ENCODE results near the gene PJA1. TPM values are rescaled to one million over a fixed set of nuclear protein-coding genes. Genes with fewer than 3 reads are reported as not detected.

PJA1 gene
- total RNA-seq, 1 experiment from 2014 or later = 13.4 TPM

GRCh38 chrX:69151866-69152284 lies 13.4 kb downstream of the PJA1 start:
- TF ChIP-seq, protein P1, sequence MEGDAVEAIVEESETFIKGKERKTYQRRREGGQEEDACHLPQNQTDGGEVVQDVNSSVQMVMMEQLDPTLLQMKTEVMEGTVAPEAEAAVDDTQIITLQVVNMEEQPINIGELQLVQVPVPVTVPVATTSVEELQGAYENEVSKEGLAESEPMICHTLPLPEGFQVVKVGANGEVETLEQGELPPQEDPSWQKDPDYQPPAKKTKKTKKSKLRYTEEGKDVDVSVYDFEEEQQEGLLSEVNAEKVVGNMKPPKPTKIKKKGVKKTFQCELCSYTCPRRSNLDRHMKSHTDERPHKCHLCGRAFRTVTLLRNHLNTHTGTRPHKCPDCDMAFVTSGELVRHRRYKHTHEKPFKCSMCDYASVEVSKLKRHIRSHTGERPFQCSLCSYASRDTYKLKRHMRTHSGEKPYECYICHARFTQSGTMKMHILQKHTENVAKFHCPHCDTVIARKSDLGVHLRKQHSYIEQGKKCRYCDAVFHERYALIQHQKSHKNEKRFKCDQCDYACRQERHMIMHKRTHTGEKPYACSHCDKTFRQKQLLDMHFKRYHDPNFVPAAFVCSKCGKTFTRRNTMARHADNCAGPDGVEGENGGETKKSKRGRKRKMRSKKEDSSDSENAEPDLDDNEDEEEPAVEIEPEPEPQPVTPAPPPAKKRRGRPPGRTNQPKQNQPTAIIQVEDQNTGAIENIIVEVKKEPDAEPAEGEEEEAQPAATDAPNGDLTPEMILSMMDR (IDR thresholded peaks at IDR 0.05; ENCODE audit: insufficient read depth in 1 of 2, low read depth in 1 of 2, low read length in 1 of 2, severe bottlenecking in 1 of 2, unreplicated experiment in 1 of 2) = no peak
- Histone ChIP-seq H3K27me3 (replicated peaks; ENCODE audit: control insufficient read depth, insufficient read depth, low read length) (no peaks in the 10 kb centered on the region), H3K9me3 (no peaks in the 10 kb centered on the region), H3K4me1 (no peaks in the 10 kb centered on the region), H3K36me3 (ENCODE audit: control insufficient read depth, insufficient read depth, low read length) (no peaks in the 10 kb centered on the region), H3K4me3 (ENCODE audit: low read depth, low read length) (no peak overlapping the region)
- Mint-ChIP-seq H3K4me1 (ENCODE audit: low read depth, unreplicated experiment) (peaks cover 7% of the 10 kb centered on the region), H3K9me3 (ENCODE audit: unreplicated experiment) (no peaks in the 10 kb centered on the region), H3K4me3 (ENCODE audit: unreplicated experiment) (no peak overlapping the region), H3K27me3 (ENCODE audit: insufficient read depth, unreplicated experiment) (no peaks in the 10 kb centered on the region), H3K27ac (ENCODE audit: unreplicated experiment) (no peak overlapping the region), H3K36me3 (ENCODE audit: insufficient read depth, unreplicated experiment) (no peaks in the 10 kb centered on the region)
- no TSS peak for BruUV-seq (replicated peaks)
- POLR2A ChIA-PET = no interaction called here
- no peak for DNase-seq
- CTCF ChIA-PET = no interaction called here
- intact Hi-C loops (cut with micrococcal nuclease; ENCODE audit: unreplicated experiment) = no loop called here

- Histone ChIP-seq H3K4me1 (no peaks in the 10 kb centered on the region), H3K4me3 (ENCODE audit: low read depth, low read length) (no peak overlapping the region), H3K27me3 (replicated peaks; ENCODE audit: control insufficient read depth, insufficient read depth, low read length) (no peaks in the 10 kb centered on the region), H3K36me3 (ENCODE audit: control insufficient read depth, insufficient read depth, low read length) (no peaks in the 10 kb centered on the region), H3K9me3 (no peaks in the 10 kb centered on the region)
- H3K36me3 Mint-ChIP-seq (ENCODE audit: insufficient read depth, unreplicated experiment) = no peaks in the 10 kb centered on the region
- no peaks in the 10 kb centered on the region for H3K27me3 Mint-ChIP-seq (ENCODE audit: insufficient read depth, unreplicated experiment)
- H3K27ac Mint-ChIP-seq (ENCODE audit: unreplicated experiment) = no peak overlapping the region
- H3K4me3 Mint-ChIP-seq (ENCODE audit: unreplicated experiment) = no peak overlapping the region
- ChIA-PET CTCF (no interaction called here), POLR2A (no interaction called here)
- TF ChIP-seq, protein P1 (IDR thresholded peaks at IDR 0.05; ENCODE audit: insufficient read depth in 1 of 2, low read depth in 1 of 2, low read length in 1 of 2, severe bottlenecking in 1 of 2, unreplicated experiment in 1 of 2) = no peak
- no TSS peak for BruUV-seq (replicated peaks)
- peaks cover 7% of the 10 kb centered on the region for H3K4me1 Mint-ChIP-seq (ENCODE audit: low read depth, unreplicated experiment)
- no peak for DNase-seq
- no peaks in the 10 kb centered on the region for H3K9me3 Mint-ChIP-seq (ENCODE audit: unreplicated experiment)
- intact Hi-C loops (cut with micrococcal nuclease; ENCODE audit: unreplicated experiment) = no loop called here
Measured at GRCh38 chrX:69150281-69150960, 14.8 kb downstream of the PJA1 start.

DNA sequence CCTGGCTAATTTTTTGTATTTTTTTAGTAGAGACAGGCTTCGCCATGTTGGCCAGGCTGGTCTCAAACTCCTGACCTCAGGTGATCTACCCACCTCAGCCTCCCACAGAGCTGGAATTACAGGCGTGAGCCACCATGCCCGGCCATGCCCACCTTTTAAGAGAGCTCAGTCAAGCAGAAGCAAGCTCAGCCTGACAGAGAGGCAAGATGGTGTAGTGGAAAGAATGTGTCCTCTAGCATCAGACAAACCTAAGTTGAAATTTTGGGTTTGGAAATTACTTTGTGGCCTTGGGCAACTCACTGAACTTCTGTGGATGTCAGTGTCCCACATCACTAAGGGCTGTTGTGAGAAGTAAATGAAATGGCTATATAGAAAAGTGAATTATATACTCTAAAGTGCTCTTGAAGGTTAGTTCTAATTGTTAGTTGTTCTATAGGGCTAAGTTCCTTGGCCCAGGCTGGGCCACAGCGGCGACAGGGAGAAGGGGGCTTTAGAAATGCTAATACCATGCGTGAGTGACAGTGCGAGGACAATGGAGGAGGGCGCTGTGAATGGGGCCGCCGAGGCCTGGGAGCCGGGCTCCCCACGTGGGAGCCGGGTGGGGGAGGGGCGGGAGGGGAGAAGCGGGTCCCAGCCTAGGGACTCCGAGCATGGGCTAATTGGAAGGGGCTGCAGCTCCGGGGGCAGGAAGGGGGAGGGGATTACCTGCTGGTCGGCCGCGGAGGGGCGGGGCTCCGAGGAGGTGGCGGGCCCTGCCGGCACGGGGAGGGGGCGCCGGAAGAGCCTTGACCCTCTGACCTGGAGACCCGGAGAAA lies 15.6 kb downstream of the PJA1 start:
- no peaks in the 10 kb centered on the region for H3K36me3 Mint-ChIP-seq (ENCODE audit: insufficient read depth, unreplicated experiment)
- H3K27ac Mint-ChIP-seq (ENCODE audit: unreplicated experiment) = no peak overlapping the region
- Histone ChIP-seq H3K27me3 (replicated peaks; ENCODE audit: control insufficient read depth, insufficient read depth, low read length) (no peaks in the 10 kb centered on the region), H3K4me3 (ENCODE audit: low read depth, low read length) (no peak overlapping the region), H3K4me1 (no peaks in the 10 kb centered on the region), H3K36me3 (ENCODE audit: control insufficient read depth, insufficient read depth, low read length) (no peaks in the 10 kb centered on the region), H3K9me3 (no peaks in the 10 kb centered on the region)
- BruUV-seq (replicated peaks) = no TSS peak
- POLR2A ChIA-PET = no interaction called here
- no peak overlapping the region for H3K4me3 Mint-ChIP-seq (ENCODE audit: unreplicated experiment)
- TF ChIP-seq, protein P1 (IDR thresholded peaks at IDR 0.05; ENCODE audit: insufficient read depth in 1 of 2, low read depth in 1 of 2, low read length in 1 of 2, severe bottlenecking in 1 of 2, unreplicated experiment in 1 of 2) = no peak
- DNase-seq = no peak
- no peaks in the 10 kb centered on the region for H3K9me3 Mint-ChIP-seq (ENCODE audit: unreplicated experiment)
- CTCF ChIA-PET = no interaction called here
- intact Hi-C loops (cut with micrococcal nuclease; ENCODE audit: unreplicated experiment) = no loop called here
- H3K27me3 Mint-ChIP-seq (ENCODE audit: insufficient read depth, unreplicated experiment) = no peaks in the 10 kb centered on the region
- H3K4me1 Mint-ChIP-seq (ENCODE audit: low read depth, unreplicated experiment) = peaks cover 7% of the 10 kb centered on the region

Data from Caco-2 (cell line).